CD4-positive, alpha-beta T cell treated with Interleukin-4 for 4 hours (primary cell): ENCODE measurements around the gene AGBL5.
"Not testable (repeated sequence)": the region's sequence is repeated elsewhere in the genome, so short reads cannot be mapped to it uniquely, and the experiment has no call there.

Source experiments
- DNase-seq: peaks from one replicate; pipeline ENCODE4 v3.0.0-alpha.2; 2020

Gene AGBL5

GRCh38 chr2:27093430-27094352 lies 42.2 kb downstream of the AGBL5 start:
- no peak for DNase-seq

- no peak for DNase-seq
Observed at GRCh38 chr2:27094353-27094984, 43.0 kb downstream of the AGBL5 start.

- no peak for DNase-seq
Observed at GRCh38 chr2:27095427-27095744, 43.9 kb downstream of the AGBL5 start.

DNA sequence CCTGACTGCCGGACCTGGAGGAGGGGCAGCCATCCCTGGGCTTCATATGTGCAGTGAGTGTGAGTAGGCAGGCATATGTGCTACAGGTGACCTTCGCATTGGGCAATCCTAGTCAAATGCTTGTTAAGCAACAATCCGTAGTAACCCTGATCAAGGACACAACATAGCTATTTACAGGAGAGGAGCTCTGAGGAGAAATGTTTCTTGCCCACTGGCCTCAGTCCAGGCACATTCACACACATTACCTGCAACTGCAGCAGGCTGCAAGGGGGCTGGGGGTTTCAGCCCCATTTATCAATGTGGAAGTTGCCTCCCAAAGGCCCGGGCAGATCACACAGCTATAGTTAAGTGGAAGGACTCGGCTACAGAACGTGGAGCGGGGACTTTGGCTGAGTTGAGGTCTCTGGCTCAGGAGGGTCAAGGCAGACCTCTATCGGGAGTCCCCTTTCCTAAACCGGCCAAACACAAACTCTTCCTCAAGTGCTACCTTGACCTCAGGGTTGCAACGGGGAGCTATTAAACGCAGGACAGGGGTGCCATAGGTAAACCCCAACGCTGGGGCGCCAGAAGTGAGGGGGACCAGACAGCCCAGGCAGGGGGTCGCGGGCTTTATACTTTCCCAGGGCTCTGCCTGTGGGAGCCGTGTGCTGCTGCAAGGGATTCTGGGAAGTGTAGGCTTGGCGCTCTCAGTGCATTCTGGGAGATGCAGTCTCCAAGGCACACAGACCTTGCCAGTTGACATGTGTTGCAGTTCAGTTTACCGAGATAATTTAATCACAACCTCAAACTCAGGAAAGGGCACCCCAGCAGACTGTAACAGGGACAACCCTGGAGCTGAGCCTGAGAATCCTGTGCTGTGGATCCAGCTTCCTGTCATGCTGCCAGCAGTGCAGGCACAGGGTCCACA lies 44.5 kb downstream of the AGBL5 start:
- DNase-seq, result peak; percentile 44

DNA sequence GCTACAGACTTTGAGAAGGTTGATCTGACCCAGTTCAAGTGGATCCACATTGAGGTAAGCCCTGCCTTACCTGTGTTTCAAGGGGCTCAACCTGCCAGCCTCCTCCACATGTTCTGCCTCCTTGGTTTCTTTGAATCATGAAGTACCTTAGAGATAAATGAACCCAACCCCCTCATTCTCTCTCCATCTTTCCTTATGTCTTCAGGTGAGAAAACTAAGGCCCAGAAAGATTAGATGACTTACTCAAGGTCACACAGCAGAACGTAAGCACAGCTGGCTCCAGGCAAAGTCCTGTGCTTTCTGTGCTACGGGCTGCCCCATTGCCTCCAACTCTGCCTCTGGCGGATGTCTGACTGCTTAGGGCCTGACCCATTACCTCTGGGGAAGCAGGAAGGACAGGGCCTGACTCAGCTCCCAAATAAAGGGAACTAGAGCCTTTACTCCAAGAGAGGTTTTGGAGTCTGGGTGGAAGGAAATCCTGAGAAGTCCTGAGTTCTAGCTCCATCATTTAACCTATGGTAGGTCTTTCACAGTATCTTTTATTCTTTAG lies 45.4 kb downstream of the AGBL5 start:
- DNase-seq, result no peak

GRCh38 chr2:27097341-27097740 lies 45.9 kb downstream of the AGBL5 start:
- no peak for DNase-seq

DNA sequence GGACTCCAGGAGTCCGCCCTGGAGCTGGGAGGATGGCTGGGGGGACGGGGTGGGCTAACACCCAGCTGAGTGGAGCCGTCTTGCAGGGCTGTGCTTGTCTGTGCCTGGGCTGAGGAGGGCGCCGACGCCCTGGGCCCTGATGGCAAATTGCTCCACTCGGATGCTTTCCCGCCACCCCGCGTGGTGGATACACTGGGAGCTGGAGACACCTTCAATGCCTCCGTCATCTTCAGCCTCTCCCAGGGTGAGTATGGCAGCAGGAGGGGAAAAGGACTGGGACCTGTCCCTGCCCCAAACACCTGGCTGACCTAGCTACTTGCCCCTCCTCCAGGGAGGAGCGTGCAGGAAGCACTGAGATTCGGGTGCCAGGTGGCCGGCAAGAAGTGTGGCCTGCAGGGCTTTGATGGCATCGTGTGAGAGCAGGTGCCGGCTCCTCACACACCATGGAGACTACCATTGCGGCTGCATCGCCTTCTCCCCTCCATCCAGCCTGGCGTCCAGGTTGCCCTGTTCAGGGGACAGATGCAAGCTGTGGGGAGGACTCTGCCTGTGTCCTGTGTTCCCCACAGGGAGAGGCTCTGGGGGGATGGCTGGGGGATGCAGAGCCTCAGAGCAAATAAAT lies 48.0 kb downstream of the AGBL5 start:
- DNase-seq, result no peak

GRCh38 chr2:27100036-27100435 lies 48.6 kb downstream of the AGBL5 start:
- no peak for DNase-seq

GRCh38 chr2:27102329-27102728 lies 50.9 kb downstream of the AGBL5 start:
- no peak for DNase-seq

DNA sequence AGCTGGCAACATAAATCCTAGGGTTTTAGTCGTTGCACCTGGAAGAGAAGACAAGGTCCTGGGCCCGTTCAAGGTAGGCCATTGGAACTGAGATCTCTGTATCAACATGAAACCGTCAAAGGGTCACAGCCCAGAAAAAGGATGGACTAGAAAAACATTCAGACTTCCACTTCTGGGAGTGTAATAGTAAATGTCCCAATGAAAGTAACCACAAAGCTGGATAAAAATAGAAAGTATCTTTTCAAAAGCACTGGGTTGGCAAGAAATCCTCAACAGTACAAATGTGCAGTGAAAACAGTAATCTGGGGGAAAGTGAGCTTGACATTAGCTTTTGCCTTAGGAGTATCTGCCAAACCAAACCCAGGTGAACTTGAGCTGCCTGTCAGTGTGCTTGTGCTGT lies 54.5 kb downstream of the AGBL5 start:
- DNase-seq, result no peak

- DNase-seq, result no peak
Observed at GRCh38 chr2:27108221-27108620, 56.8 kb downstream of the AGBL5 start.

GRCh38 chr2:27109083-27109482 lies 57.6 kb downstream of the AGBL5 start:
- no peak for DNase-seq

GRCh38 chr2:27110603-27111352 lies 59.3 kb downstream of the AGBL5 start:
- DNase-seq, result not testable (repeated sequence)

DNA sequence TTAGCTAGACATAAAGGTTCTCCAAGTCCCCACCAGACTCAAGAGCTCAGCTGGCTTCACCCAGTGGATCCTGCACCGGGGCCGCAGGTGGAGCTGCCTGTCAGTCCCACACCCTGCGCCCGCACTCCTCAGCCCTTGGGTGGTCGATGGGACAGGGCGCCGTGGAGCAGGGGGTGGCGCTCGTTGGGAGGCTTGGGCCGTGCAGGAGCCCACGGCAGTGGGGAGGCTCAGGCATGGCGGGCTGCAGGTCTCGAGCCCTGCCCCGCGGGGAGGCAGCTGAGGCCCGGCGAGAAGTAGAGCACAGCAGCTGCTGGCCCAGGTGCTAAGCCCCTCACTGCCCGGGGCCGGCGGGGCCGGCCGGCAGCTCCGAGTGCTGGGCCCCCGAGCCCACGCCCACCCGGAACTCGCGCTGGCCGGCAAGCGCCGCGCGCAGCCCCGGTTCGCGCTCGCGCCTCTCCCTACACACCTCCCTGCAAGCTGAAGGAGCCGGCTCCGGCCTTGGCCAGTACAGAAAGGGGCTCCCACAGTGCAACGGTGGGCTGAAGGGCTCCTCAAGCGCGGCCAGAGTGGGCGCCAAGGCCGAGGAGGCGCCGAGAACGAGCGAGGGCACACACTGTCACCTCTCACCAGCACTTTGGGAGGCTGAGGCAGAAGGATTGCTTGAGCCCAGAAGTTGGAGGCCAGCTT lies 60.1 kb downstream of the AGBL5 start:
- DNase-seq, result not testable (repeated sequence)

DNA sequence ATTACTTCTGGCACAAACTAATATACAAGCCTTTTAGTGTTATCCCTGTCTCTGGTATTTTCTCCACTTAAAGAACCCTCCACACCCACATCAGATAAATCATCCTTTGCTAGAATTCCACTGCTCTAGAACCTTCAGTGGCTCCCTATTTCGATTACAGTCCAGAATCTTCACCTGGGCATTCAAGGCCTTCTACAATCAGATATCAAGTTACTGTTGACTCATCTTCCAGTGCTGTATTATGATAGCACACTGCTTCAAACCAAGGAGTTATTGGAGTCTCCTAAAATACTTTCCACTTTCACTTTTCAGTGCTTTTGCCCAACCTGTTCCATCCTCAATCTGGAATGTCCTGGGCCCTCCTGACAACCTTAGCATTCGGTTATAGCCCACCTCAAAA lies 64.1 kb downstream of the AGBL5 start:
- DNase-seq, result no peak

DNA sequence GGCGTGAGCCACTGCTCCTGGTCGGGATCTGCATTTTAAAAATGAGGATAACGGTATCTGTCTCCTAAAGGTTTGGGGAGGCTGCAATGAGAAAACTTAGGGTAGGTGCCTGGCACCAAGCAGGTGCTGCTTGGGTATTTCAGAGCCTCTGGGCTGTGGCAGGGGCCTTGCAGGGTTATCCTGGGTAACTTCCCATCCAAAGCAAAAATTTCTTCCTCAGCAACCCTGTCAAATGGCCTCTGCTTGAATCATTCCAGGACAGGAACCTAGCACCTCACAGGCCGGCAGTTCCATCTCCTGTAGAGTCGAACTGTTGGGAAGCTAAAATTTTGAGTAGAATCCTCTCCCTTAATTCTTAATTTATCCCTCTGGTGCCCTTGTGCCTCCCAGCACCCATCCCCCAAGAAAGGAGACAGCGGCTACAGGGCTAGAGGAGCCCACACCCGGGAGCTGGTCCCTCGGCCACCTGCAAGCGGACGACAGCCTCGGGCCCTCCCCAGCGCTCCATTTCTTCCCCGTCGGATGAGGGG lies 66.6 kb downstream of the AGBL5 start:
- DNase-seq, result no peak

GRCh38 chr2:27118525-27119329 lies 67.3 kb downstream of the AGBL5 start, which contains the start of gene CGREF1:
Gene CGREF1, minus strand, starts transcription at chr2:27119128. Its CDS starts 14,762 bp downstream, at chr2:27104366.
- DNase-seq, result no peak

GRCh38 chr2:27119330-27119670 lies 67.8 kb downstream of the AGBL5 start:
- not testable (repeated sequence) for DNase-seq
